NCI-H2227 treated with DMSO at 0.1 percent for 48 hours (cell line): ENCODE data around the gene GLB1L2.

Experiments
- DNase-seq: peaks from one replicate; lab custom pipeline; 2025; lab: John Stamatoyannopoulos, UW

GLB1L2 gene

DNA sequence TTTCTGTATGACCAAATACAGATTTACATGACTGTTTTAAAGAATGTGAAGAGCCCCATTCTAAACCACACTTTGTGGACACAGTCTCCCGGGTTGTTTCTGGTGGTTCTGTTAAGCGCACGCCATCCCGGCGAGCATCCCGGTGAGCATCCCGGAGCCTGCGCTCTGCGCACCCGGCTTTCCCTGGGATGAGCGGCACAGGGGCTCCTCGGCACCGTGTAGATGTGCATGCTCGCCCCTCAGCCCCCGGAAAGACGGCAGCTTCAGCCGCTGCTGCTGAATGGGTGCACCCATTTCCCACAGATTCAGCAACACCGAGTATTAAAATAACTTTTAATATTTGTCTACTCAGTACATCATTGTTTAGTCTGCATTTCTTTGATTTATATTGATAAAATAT lies 36.0 kb downstream of the GLB1L2 start:
- DNase-seq = no peak

DNA sequence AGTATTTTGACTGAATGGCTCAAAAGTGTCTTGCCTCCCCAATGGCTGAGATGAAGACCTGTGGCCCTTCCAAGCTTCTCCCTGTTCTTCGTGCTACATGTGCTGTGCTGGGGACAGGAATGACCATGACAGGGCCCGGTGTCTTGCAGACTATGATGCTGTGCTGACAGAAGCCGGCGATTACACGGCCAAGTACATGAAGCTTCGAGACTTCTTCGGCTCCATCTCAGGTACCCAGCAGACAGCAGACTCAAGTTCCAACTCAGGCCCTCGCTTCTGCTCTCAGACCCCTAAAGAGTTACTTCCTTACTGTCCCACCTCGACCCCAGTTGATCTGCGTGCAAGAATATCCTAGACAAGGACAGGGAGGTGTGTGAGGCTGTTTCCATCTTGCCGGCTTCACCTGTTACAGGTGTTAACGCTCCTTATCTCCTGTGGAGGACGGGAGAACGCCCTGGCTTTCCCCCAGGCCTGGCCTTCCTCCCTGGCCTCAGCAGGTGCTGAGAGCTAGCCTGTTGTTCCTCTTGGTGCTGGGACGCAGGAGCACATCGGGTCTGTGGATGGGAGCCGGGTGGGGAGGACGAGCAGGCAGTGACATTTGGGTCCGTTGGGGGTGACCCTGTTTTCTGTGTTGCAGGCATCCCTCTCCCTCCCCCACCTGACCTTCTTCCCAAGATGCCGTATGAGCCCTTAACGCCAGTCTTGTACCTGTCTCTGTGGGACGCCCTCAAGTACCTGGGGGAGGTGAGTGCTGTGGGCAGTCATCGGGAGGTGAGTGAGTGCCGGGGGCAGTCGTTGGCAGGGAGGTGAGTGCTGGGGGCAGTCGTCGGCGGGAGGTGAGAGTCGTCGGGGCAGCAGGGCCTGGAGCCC lies 38.1 kb downstream of the GLB1L2 start:
- no peak for DNase-seq

DNA sequence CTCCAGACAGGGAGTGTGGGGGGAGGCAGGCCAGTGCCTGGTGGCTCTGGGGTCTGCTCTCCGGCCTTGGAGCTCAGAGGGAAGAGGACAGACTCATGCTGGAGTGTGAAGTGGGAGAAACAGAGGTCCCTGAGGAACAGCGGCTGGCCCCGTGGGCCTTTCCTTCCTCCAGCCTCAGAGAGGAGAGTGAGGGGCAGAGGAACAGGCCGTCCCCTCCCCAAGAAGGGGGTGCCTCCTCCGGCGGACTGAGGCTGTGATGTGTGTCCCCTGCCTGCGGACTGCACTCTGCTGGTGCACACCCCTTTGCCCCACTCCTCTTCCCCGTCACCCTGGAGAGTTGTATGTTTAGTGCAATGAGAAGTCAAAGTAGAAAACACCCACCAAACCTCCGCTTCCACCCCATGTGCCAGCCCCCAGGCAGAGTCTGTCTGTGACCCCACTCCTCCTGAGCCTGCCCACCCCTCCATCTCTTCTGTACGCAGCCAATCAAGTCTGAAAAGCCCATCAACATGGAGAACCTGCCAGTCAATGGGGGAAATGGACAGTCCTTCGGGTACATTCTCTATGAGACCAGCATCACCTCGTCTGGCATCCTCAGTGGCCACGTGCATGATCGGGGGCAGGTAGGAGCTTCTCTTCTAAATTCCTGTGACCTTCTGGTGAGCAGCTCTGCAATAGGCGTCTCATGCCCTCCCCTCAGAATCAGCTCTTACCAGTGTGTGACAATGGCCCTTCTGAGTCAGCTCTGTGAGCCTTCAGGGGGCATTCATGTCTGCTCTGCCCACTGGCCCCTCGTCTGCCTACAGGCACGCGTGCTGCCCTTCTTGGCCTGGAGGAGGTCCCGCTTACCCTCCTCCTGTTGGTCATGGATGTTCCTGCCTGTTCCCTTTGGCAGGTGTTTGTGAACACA lies 39.0 kb downstream of the GLB1L2 start:
- no peak for DNase-seq

- no peak for DNase-seq
Measured at GRCh38 chr11:134371436-134372185, 39.8 kb downstream of the GLB1L2 start.

- DNase-seq = no peak
Measured at GRCh38 chr11:134372536-134372935, 40.7 kb downstream of the GLB1L2 start.

DNA sequence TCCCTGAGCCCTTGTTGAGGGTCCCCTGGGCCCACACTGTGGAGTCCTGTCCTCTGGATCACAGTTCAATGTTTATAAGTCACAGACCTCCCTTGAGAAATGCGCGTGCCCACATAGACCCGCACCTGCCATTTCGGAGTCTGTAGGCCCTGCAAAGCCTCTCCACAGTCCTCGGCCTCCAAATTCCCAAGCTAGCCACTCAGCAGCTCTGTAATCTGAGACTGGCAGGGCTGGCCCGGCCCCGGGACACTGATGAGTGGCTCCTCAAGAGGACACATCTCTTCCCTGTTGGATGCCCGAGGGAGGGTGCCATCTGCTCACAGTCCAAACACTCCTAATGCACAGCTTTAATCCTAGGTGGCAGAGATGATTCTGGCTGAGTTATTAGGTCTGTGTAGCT lies 41.2 kb downstream of the GLB1L2 start:
- DNase-seq = no peak

DNA sequence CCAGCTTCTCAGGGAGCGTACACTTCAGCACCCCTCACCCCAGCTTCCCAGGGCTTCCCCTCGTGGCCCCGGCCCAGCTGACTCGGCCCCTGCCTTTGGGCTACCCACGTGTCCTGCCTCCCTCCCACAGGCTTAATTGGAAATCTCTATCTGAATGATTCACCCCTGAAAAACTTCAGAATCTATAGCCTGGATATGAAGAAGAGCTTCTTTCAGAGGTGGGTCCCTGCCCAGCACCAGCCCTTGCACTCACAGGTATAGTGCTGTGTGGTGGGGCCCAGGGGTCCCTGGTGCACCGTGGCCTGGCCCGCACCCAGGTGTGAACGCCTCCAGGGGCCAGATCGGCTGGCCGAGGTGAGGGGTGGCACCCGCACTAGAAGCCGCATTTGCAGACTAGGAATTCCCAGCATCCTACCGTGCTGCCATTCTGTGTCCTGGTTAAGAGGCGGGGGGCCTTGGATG lies 41.8 kb downstream of the GLB1L2 start:
- DNase-seq = no peak

DNA sequence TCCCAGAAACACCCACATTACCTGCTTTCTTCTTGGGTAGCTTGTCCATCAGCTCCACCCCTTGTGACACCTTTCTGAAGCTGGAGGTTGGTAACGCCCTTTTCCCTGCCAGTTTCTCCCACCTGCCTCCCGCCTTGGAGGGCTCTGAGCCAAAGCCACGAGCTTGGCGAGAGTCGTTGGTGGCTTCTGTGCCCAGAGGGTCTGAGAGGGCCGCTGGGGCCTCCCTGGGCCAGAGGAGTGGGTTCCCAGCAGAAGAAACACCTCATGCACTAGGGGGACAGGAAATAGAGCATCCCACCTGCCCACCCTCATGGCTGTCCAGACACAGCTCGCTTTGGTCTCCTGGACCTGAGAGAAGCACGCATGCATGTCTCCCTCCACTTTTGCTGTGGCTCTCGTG lies 42.4 kb downstream of the GLB1L2 start:
- DNase-seq = no peak

- DNase-seq = no peak
Measured at GRCh38 chr11:134374891-134375550, 43.2 kb downstream of the GLB1L2 start.

DNA sequence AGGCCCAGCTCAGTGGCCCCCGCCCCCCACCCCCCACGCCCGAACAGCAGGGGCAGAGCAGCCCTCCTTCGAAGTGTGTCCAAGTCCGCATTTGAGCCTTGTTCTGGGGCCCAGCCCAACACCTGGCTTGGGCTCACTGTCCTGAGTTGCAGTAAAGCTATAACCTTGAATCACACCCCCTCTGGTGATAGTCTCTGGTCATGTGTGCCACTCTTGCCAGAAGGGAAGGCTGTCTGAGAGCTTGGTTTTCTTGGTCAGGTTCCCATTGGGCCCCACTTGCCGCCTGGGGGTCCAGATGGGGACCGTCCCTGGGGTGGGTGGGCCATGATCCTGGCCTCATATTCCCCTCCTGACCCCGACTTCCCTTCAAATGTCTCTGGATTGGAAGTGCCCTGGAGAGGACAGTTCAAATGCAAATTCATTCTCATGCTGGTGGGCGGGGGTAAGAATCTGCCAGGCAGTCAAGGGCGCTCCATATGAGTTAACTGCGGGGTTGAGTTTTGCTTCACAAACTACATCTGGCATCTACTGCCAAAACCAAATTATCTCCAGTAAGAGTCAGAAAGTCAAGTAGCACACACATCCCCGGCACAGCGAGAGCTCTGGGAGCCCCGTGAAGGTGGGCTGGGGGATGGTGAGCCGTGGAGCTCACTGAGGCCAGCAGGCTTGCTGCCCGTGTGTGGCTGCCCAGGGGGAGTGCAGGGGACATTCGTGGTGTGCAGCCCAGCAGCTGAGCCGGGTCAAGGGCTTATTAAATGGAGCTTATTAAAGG lies 44.5 kb downstream of the GLB1L2 start:
- DNase-seq = no peak

DNA sequence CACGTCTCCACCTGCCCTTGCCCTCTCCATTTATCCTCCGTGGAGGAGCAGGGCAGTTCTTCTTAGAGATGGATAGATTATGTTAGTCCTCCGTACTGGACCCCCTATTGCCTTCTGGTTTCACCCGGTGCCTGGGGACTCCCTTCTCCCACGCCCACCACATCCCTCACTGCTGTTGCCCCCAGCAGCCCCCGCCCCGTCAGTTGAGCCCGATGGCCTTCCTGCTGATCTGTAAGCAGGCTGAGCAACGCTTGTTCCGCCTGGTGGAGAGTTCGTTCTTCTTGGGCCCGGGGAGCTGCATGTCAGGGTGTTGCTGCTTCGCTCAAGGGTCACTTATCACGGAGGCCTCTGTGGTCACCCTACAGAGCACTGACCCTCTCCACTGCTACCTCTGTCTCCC lies 46.1 kb downstream of the GLB1L2 start:
- DNase-seq = no peak

DNA sequence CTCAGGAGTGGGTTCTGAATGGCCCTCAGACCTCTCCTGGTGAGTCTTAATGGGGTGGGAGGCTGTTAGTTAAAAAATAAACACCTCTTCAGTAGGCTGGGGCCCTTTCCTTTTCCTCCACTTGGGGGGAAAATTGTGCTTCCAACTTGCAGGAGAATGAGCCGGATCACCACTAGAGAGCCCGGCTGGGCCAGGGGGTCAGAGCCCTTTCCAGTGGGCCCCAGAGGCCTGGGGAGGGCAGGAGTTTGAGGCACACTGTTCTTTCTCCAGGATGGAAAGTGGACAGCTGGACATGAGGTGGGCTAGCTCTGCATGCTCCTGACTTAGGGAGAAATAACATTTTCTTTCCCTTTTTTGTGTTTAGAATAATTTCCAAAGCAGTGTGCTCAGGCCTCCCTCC lies 47.5 kb downstream of the GLB1L2 start:
- no peak for DNase-seq

DNA sequence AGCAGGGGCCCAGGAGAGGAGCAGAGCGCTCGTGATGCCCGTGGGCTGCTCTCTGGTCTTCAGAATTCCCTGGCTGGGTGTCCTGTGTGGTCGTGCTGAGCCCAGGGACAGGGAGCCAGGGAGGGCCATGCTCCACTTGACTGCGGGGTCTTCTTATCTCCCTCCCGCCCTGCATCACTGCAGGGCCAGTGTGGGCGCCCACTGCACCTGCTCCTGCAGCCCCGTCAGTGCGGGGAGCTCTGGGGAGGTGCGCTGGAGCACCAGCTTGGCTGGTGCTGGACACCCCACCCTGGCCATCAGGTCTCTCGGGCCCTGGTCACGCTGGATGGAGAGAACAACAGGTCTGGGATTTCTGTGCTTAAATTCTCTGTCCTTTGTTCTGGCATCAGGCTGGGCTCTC lies 48.4 kb downstream of the GLB1L2 start:
- no peak for DNase-seq

DNA sequence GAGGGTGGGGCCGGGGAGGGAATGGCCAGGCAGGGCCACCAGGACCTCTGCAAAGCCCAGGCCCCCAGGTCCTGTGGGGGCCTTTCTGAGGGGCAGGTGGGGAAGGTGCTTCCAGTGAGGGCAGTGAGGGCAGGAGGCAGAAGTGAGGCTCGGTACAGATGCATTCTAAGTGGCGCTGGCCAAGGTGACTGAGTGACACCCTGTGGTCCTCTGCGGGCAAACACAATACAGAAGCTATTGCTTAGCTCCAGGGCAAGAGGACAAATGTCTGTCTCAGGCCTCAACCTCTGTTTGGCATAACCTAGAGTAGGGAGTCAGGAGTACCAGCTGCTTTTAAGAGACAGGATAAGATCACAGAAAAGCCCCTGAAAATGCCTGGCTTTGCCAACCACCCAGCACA lies 49.0 kb downstream of the GLB1L2 start:
- DNase-seq = no peak

DNA sequence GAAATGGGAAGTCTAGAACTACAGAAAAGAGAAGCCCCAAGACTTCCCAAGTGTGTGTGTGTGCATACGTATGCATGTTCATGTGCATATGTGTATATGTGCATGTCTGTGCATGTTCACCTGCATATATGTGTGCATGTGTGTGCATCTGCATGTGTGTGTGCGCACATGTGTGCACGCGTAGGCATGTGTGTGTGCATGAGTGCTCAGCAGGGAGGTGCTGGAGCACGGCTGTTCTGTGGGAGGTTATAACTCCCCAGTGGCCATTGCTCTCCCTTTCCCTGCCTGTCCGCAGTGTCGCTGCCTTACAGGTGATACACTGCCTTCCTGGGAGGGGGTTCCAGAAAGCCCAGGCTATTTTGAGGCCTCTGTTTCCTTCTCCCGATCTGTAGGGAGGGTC lies 50.5 kb downstream of the GLB1L2 start:
- no peak for DNase-seq

- no peak for DNase-seq
Measured at GRCh38 chr11:134382830-134383229, 51.0 kb downstream of the GLB1L2 start.

DNA sequence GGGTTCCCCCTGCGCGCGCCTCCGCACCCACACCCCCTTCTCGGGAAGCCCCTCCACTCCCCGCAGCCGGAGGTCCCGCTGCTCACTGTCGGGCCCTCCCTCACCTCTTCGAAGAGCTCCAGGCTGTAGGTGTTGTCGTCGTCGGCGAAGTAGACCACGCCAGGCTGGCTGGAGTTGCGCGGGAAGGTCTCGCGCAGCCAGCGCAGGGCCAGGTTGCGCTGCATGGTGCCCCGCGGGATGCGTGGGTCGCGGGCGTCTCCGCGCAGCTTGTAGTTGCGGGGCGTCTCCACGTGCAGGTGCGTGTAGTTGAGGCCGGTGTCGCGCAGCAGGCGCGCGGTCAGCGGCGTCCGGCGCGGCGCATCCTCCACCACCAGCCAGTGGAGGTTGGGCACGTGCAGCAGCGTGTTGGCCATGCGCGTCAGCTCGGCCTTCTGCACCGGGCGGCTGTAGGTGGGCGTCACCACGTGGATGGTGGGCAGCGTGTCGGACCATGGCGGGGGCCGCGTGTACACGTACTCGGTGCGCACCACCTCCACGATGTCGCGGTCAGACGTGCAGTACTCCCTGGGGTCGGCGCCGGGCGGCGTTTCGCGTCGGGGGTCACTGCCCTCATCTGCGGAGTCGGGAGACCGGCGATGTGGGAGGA lies 51.9 kb downstream of the GLB1L2 start:
- no peak for DNase-seq

GRCh38 chr11:134384406-134384805 lies 52.6 kb downstream of the GLB1L2 start:
- DNase-seq = no peak

DNA sequence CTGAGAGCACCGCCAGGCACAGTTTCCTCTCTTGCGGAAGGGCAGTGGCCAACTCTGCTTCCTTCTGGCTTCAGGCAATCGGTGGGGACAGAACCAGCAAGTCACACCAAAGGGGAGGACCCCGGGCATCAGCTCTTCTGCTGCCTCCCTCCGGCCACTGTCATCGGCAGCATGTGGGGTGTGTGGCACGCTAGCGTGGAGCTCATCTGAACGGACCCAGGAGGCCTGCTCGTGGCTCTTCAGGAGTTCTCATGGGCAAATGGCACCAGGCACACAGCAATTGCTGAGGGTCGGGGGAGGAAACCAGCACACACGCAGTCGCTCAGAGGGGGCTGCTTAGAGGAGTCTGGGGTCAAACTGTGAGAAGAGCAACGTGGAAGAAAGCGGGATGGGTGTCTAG lies 53.4 kb downstream of the GLB1L2 start:
- no peak for DNase-seq

- DNase-seq = peak; percentile 57
Measured at GRCh38 chr11:134385774-134386565, 54.2 kb downstream of the GLB1L2 start.
